GM12865 (cell line): ENCODE data around the gene NFRKB.

Source experiments
- DNase-seq: peaks from one replicate; pipeline ENCODE4 v3.0.0; 2010; ENCODE audit warnings: low read depth
- H3K4me3 ChIP-seq: 2 replicates; pipeline ENCODE4 v1.5.1; 2011; ENCODE audit warnings: mild to moderate bottlenecking, low read depth, low read length, control low read depth
- TF ChIP-seq, protein P1 (sequence below): IDR thresholded peaks from 2 replicates; pipeline ENCODE4 v1.5.1; 2011; ENCODE audit warnings: low read length, control low read depth, low read depth, inconsistent platforms; ENCODE audit not compliant: insufficient read depth; ENCODE audit errors: missing control alignments

The NFRKB gene

DNA sequence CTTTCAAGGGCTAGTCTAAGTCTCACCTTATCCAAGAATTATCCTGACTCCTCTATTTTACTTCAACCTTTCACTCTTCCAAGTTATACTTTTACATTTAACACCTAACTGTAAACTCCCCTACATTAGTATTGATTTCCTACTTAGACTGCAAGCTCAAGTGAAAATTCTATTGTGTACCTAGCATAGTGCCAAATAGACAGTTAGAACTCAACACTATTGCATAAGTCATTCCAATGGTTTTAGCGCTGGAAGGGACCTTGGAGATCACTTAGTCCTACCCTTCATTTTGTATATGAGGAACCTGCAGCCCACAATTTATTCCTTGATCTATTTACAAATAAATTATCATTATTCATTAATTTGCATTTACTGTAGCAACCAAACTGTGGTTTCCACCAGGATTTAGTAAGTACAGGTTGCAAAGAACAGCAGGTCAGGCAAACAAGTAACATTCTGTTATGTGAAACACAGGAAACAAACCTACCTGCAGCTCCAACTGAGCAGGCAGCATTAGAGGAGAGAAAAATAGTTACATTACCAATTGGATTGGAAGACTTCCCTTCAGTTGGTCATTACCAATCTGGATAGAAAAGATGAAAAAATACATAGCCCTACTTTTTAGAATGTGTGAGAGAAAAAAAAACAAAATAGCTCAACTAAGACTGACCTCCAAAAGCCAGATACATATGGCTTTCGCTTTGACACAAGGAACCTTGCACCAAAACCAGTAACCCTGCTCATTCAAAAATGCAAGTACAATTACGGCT is 33.7 kb upstream of the NFRKB start:
- H3K4me3 ChIP-seq: no peak overlapping the region
- no peak for DNase-seq
- TF ChIP-seq, protein P1, sequence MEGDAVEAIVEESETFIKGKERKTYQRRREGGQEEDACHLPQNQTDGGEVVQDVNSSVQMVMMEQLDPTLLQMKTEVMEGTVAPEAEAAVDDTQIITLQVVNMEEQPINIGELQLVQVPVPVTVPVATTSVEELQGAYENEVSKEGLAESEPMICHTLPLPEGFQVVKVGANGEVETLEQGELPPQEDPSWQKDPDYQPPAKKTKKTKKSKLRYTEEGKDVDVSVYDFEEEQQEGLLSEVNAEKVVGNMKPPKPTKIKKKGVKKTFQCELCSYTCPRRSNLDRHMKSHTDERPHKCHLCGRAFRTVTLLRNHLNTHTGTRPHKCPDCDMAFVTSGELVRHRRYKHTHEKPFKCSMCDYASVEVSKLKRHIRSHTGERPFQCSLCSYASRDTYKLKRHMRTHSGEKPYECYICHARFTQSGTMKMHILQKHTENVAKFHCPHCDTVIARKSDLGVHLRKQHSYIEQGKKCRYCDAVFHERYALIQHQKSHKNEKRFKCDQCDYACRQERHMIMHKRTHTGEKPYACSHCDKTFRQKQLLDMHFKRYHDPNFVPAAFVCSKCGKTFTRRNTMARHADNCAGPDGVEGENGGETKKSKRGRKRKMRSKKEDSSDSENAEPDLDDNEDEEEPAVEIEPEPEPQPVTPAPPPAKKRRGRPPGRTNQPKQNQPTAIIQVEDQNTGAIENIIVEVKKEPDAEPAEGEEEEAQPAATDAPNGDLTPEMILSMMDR: no peak

DNA sequence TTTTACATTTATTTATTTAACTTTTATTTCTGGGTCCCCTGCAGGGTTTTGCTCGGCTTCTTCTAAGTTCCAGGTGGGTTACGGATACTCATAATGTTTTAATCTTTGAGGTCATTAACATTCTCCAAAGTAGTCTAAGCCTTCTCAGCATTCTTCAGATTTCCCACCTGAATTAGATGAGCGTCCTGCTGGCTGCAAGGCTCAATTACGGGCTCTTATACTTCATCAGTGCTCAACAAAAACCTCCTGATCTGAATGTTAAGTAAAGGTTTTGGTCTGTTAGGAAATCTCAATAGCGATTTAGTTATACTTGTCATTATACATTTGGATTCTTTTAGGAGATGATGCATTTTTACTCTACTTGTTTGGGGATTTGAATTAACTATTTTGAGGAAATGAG is 27.3 kb upstream of the NFRKB start:
- DNase-seq: no peak
- TF ChIP-seq, protein P1: no peak
- no peak overlapping the region for H3K4me3 ChIP-seq

DNA sequence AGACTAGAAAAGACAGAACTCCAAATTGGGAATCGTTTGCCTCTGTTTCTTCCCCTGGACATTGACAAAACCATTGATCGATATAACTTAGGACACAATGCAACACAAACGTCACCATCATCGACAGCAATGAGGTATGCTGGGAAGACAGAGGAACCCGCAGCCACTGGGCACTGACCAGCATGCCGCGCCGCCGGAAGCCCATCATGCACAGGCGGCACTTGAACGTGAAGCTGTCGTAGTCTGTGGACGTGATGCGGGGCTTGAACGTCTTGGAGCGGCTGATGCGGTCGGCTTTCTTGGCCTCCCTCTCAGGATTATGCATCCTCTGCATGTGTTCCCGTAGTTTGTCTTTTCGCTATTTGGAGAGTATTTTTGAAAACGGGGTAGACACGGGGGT is 23.0 kb upstream of the NFRKB start:
- no peak overlapping the region for H3K4me3 ChIP-seq
- DNase-seq: no peak
- TF ChIP-seq, protein P1: no peak

DNA sequence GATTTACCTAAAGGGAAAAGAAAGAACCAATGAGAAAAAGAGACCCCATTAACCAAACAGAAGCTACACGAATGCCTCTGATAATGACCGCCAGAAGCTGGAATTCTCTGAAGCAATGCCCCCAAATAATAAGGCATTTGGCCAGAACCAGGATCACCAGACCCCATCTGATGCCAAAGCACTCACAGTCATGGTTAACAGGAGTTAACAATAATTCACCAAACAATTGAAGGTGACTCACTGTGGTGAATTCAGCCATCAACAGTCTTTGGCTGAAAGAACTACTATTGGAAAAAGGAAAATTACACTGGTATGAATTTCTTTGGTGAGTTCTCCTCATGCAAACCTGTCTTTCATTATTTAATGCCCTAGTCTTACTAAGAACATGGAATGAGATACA is 21.9 kb upstream of the NFRKB start:
- TF ChIP-seq, protein P1: no peak
- DNase-seq: no peak
- H3K4me3 ChIP-seq: no peak overlapping the region

DNA sequence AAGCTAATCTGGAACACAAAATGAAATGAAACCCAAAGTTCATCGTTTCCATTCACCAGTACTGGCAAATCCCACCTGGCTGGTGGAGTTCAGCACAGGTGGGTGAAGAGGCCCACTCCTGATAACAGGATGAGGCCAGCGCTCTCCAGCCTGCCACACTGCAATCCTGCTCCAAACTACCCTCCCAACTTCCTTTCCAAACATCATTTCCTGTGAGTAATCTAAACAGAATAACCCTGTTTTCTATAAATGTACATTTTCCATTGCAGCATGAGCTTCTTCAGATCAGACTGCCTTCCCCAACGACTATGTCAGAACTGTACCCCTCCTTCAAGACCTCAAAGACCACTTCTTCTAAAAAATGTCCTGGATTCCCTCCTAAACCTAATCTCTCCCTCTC is 15.9 kb upstream of the NFRKB start:
- no peak overlapping the region for H3K4me3 ChIP-seq
- DNase-seq: no peak
- TF ChIP-seq, protein P1: no peak

DNA sequence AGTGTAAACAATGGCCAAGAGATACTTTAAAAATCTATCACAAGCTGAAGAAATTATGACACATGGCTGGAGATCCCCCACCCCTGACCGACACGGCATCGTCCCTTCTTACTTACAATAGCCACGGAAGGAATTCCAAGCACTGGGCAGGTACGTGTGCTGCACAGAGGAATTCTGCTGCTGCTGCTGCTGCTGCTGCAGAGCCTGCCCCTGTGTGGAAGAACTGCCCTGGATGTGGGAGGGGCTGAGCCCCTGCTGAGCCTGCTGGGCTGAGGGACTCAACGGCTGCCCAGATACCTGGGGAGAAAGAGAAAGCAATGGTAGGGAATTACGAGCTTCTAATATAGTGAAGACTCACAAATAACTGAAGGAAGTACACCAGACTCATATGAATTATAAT is 15.0 kb upstream of the NFRKB start:
- H3K4me3 ChIP-seq: no peak overlapping the region
- TF ChIP-seq, protein P1: no peak
- DNase-seq: no peak

DNA sequence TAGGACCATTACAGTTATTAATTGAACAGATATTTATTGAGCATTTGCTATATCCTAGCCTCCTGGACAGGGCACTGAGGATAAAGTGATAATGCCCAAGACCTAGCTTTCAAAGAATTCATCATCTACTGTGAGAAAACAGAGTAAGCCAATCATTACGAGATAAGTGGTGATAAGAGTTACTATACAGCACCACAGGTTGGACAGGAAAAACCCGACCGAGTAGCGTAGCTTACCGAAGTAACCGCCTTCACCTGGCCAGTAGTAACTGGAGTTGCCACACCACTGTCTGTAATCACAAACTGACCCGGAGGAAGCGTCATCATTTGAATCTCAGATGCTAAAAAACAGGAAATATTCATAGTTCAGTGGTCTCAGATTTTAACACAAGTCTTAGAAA is 10.0 kb upstream of the NFRKB start:
- TF ChIP-seq, protein P1: no peak
- DNase-seq: no peak

More for the DNA sequence above, 10.0 kb upstream of the NFRKB start:
- no peak overlapping the region for H3K4me3 ChIP-seq
